MM.1S (cell line): ENCODE results near the gene RNLS.
A peak's percentile ranks its signal among the peaks of the same experiment; 100 is the strongest.

ENCODE experiments used
- CTCF ChIP-seq: fragments of 300-600 bp; sonication (generic); IDR thresholded peaks from 2 replicates; pipeline ENCODE4 v1.5.1; 2016; ENCODE audit warnings: antibody characterized with exemption, low read length, mixed read lengths
- EZH2 ChIP-seq: fragments of 300-600 bp; sonication (generic); optimal IDR thresholded peaks from 2 replicates; pipeline ENCODE3; 2017; ENCODE audit warnings: low read depth, mild to moderate bottlenecking, antibody characterized with exemption, low read length, mixed read lengths
- EZH2phosphoT487 ChIP-seq: fragments of 300-600 bp; sonication (generic); IDR thresholded peaks from 2 replicates; pipeline ENCODE4 v1.6.1; 2018; ENCODE audit warnings: antibody characterized with exemption, low read length

- TF ChIP-seq CTCF (peak; percentile 51), EZH2 (no peak), EZH2phosphoT487 (no peak)
Observed at GRCh38 chr10:88565072-88565471, 18.0 kb downstream of the RNLS start.
